Measurements from ENCODE around the gene TSPAN14. TPM values are rescaled to one million over a fixed set of nuclear protein-coding genes. Genes with fewer than 3 reads are reported as not detected.

The TSPAN14 gene
- total RNA-seq, 1 donor from 2014 or later, result 111 TPM

DNA sequence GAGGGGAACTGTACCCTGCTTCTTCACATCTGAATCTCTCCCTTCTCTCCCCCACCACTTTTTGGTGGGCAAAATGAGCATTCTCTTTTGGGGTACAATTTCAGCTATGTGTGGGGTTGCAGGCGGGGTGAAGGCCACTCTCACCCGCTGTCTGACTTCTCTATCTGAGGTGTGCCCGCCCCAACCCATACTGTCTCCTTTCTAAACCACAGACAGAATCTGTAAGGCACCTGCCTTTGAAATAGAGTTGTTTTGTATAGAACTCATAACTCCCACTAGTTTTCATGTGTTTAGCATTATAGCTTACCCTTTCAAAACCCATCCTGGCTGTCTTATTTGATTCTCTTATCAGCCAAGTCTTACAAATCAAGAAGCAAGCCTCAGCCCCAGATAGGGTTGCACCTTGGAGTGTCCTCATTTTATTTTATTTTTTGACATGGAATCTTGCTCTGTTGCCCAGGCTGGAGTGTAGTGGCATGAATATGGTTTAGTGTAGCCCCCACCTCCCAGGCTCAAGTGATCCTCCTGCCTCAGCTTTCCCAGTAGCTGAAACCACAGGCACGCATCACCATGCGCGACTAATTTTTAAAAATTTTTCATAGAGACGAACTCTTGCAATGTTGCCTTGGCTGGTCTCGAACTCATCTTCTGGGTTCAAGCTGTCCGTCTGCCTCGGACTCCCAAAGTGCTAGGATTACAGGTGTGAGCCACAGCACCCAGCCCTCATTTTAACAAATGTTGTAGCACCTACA is 11.9 kb downstream of the TSPAN14 start:
- H3K27ac Mint-ChIP-seq, result peak overlapping the region; percentile 84

DNA sequence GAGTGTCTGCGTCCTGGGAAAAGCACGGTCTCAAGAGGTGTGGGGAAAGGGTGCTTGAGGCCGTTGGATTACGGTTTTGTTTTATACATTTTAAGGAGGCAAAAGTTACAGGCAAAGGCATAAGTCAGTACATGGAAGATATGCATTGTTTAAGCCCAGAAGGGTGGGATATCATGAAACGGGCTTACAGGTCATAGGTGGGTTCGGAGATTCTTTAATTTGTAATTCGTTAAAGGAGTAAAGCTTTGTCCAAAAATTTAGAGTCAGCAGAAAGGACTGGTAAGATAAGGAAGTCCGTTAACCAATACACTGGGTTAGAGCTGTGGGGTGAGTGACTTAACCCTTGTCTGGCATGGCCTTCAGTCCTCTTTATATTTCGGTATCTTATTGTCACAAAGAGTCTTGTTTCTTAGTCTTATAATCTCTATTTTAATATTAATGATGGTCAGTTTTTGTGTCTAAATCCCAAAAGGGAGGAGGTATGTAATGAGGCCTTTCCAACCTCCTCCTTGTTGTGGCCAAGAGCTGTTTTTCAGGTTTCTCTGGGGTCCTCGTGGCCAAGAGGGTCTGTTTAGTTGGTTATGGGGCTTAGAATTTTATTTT is 12.7 kb downstream of the TSPAN14 start:
- Mint-ChIP-seq H3K9me3 (no peaks in the 10 kb centered on the region), H3K4me3 (no peak overlapping the region), H3K27ac (peak overlapping the region; percentile 92)

More for the DNA sequence above, 11.9 kb downstream of the TSPAN14 start:
- H3K4me1 Mint-ChIP-seq (ENCODE audit: unreplicated experiment), result peaks cover 88% of the 10 kb centered on the region
- no peak for TF ChIP-seq CTCF (conservative IDR thresholded peaks at IDR 0.05)
- H3K9me3 Mint-ChIP-seq, result no peaks in the 10 kb centered on the region
- no peak for DNase-seq (ENCODE audit: extremely low spot score, unreplicated experiment)
- peak overlapping the region; percentile 63 for H3K4me3 Mint-ChIP-seq
- peaks cover 9% of the 10 kb centered on the region for H3K36me3 Mint-ChIP-seq
- no peaks in the 10 kb centered on the region for H3K27me3 Mint-ChIP-seq

DNA sequence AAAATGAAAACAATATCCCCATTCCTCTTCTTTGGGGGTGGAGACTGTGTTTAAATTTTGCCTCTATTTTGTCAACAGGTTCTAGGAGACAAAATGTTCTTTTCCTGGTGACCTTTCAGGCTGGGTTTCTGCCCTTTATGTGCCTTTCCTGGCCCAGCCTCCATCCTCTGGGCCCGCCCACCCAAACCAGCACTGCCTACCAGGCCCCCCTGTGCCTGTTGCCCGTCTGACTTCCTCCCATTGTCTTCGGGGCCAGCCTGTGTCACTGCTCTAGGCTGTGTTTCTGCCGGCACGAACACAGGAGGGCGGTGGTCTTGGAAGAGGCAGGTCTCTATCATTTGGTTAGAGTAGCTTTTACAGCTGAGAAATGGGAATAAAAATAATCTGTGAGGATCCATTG is 13.9 kb downstream of the TSPAN14 start:
- Mint-ChIP-seq H3K9me3 (no peaks in the 10 kb centered on the region), H3K27me3 (no peaks in the 10 kb centered on the region), H3K36me3 (peaks cover 12% of the 10 kb centered on the region), H3K4me3 (peak overlapping the region; percentile 65), H3K4me1 (ENCODE audit: unreplicated experiment) (peaks cover 83% of the 10 kb centered on the region), H3K27ac (peak overlapping the region; percentile 92)
- DNase-seq (ENCODE audit: extremely low spot score, unreplicated experiment), result no peak
- TF ChIP-seq CTCF (conservative IDR thresholded peaks at IDR 0.05), result no peak

More for the DNA sequence above, 12.7 kb downstream of the TSPAN14 start:
- no peak for TF ChIP-seq CTCF (conservative IDR thresholded peaks at IDR 0.05)
- H3K4me1 Mint-ChIP-seq (ENCODE audit: unreplicated experiment), result peaks cover 84% of the 10 kb centered on the region
- H3K27me3 Mint-ChIP-seq, result no peaks in the 10 kb centered on the region
- peaks cover 12% of the 10 kb centered on the region for H3K36me3 Mint-ChIP-seq
- no peak for DNase-seq (ENCODE audit: extremely low spot score, unreplicated experiment)

DNA sequence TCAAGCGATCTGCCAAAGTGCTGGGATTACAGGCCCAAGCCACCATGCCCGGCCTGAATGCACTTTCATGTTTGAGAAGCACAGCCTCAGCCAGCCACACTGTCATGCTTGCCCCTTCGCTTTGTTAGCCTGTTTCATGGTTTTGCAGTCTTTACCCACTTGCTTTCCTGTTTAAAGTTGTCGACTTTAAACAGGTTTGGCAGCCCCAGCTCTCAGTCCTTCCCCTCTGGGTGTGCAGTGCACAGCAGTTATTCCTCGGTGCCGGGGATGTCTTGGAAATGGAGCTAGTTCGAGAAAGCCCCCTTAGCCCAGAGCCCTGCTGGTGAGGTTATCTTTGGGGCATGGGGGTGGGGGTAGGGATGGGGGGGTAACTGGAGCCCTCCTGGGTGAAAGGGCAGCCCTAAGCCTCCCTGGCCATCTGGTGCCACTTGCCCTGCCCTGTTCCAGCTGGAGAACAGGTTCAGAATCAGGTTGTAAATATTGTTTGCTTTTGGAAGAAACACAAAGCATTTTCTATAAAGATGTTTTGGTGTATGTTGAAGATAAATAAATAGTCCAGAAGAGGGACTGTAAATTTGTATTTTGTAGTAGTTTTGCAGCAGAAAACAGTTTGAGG is 14.8 kb downstream of the TSPAN14 start:
- Mint-ChIP-seq H3K27ac (peak overlapping the region; percentile 92), H3K4me3 (peak overlapping the region; percentile 80), H3K4me1 (ENCODE audit: unreplicated experiment) (peaks cover 77% of the 10 kb centered on the region), H3K9me3 (no peaks in the 10 kb centered on the region), H3K27me3 (no peaks in the 10 kb centered on the region), H3K36me3 (peaks cover 12% of the 10 kb centered on the region)
- TF ChIP-seq CTCF (conservative IDR thresholded peaks at IDR 0.05), result no peak
- DNase-seq (ENCODE audit: extremely low spot score, unreplicated experiment), result no peak

GRCh38 chr10:80470266-80470665 is 16.2 kb downstream of the TSPAN14 start:
- peak overlapping the region; percentile 93 for H3K27ac Mint-ChIP-seq
- no peak for TF ChIP-seq CTCF (conservative IDR thresholded peaks at IDR 0.05)
- peaks cover 75% of the 10 kb centered on the region for H3K4me1 Mint-ChIP-seq (ENCODE audit: unreplicated experiment)
- peaks cover 18% of the 10 kb centered on the region for H3K36me3 Mint-ChIP-seq
- no peaks in the 10 kb centered on the region for H3K27me3 Mint-ChIP-seq
- no peak for DNase-seq (ENCODE audit: extremely low spot score, unreplicated experiment)
- H3K9me3 Mint-ChIP-seq, result no peaks in the 10 kb centered on the region
- H3K4me3 Mint-ChIP-seq, result no peak overlapping the region

Data from type B pancreatic cell (in vitro differentiated cells).